ENCODE data around the gene CMIP.

CMIP gene

DNA sequence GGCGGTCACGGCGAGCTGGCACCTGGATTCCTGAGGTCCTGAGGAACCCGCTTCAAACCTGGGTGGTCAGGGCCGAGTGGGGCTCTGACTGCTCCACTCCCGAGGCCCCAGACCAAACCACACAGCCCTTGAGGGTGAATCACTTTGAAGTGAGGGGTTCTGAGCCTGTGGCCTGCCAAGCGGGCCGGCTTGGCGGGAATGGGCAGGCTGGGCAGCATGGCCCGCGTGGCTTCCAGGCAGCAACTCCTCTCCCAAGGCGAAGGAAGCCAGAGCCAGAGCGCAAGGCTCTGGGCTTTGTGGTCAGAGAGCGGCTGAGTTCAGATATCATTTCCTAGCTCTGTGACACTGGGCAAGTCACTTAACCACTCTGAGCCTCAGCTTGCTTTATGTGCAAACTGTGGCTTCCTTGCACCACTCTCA lies 42.7 kb downstream of the CMIP start:
- peaks cover 10% of the 10 kb centered on the region for H4K20me1 ChIP-seq (ENCODE audit: insufficient read depth, low read length, poor library complexity, severe bottlenecking)
- no peak overlapping the region for H3K4me2 ChIP-seq (ENCODE audit: low read depth, low read length, poor library complexity, severe bottlenecking)
- H3K79me2 ChIP-seq (ENCODE audit: insufficient read depth, low read length), result peaks cover 74% of the 10 kb centered on the region
- H3K4me1 ChIP-seq (ENCODE audit: insufficient read depth, low read length, poor library complexity, severe bottlenecking), result peaks cover 4% of the 10 kb centered on the region
- H3K4me3 ChIP-seq (ENCODE audit: low read length, poor library complexity, severe bottlenecking), result no peak overlapping the region
- H3K27me3 ChIP-seq (ENCODE audit: insufficient read depth, low read length, poor library complexity, severe bottlenecking), result no peaks in the 10 kb centered on the region
- no peaks in the 10 kb centered on the region for H3K9me2 ChIP-seq (replicated peaks; ENCODE audit: low read depth, low read length)
- H3K9ac ChIP-seq (ENCODE audit: low read depth, low read length, poor library complexity, severe bottlenecking), result no peak overlapping the region
- H2AFZ ChIP-seq (ENCODE audit: low read length), result no peak overlapping the region
- no peaks in the 10 kb centered on the region for H3K9me3 ChIP-seq (ENCODE audit: insufficient read depth, low read depth, low read length)
- TF ChIP-seq EZH2phosphoT487 (IDR thresholded peaks at IDR 0.05; ENCODE audit: borderline replicate concordance), result no peak
- TF ChIP-seq, protein P1, sequence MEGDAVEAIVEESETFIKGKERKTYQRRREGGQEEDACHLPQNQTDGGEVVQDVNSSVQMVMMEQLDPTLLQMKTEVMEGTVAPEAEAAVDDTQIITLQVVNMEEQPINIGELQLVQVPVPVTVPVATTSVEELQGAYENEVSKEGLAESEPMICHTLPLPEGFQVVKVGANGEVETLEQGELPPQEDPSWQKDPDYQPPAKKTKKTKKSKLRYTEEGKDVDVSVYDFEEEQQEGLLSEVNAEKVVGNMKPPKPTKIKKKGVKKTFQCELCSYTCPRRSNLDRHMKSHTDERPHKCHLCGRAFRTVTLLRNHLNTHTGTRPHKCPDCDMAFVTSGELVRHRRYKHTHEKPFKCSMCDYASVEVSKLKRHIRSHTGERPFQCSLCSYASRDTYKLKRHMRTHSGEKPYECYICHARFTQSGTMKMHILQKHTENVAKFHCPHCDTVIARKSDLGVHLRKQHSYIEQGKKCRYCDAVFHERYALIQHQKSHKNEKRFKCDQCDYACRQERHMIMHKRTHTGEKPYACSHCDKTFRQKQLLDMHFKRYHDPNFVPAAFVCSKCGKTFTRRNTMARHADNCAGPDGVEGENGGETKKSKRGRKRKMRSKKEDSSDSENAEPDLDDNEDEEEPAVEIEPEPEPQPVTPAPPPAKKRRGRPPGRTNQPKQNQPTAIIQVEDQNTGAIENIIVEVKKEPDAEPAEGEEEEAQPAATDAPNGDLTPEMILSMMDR (conservative IDR thresholded peaks at IDR 0.05; ENCODE audit: low read length), result no peak
- no peaks in the 10 kb centered on the region for H3F3A ChIP-seq (ENCODE audit: low read depth)
- no peaks in the 10 kb centered on the region; the same call in 1 of the 2 replicates for H3K36me3 ChIP-seq (ENCODE audit: insufficient read depth, low read length)

DNA sequence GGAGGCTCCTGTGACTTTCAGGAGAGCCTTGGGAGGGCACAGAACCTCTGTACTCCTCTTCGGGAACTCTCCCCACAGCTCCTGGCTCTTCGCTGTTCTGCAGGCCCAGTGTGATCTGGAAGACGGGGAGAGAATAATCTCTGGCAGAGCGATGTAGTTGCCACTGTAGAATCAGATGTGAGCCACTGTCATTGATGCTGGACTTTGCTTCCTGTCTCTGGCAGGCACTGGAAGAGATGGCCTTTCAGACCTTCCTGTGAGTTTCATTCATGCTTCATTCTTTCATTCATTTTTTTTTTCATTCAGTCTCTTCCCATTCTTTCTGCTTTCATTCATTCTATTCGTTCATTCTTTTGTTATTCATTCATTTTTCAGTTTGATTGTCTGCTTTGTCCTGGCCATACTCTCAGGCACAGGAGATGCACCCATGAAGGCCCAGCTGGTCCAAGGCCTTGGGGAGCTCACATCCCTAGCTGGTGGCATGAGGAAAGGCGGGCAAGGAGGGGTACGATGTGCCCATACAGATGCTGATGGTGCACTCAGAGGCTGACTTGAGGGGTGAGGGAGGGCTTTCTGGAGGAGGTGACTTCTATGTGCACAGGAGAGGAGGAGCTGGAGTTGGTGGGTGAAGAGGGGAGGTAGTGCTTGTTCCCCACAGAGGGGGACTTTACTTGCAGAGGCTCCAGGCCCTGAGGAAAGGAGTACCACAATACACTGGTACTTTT lies 44.2 kb downstream of the CMIP start:
- H3K79me2 ChIP-seq (ENCODE audit: insufficient read depth, low read length), result peaks cover 68% of the 10 kb centered on the region
- no peaks in the 10 kb centered on the region for H3K27me3 ChIP-seq (ENCODE audit: insufficient read depth, low read length, poor library complexity, severe bottlenecking)
- no peak overlapping the region for H3K4me3 ChIP-seq (ENCODE audit: low read length, poor library complexity, severe bottlenecking)
- no peak for TF ChIP-seq EZH2phosphoT487 (IDR thresholded peaks at IDR 0.05; ENCODE audit: borderline replicate concordance)
- TF ChIP-seq, protein P1 (conservative IDR thresholded peaks at IDR 0.05; ENCODE audit: low read length), result no peak
- H3F3A ChIP-seq (ENCODE audit: low read depth), result no peaks in the 10 kb centered on the region
- no peaks in the 10 kb centered on the region for H3K9me2 ChIP-seq (replicated peaks; ENCODE audit: low read depth, low read length)
- H3K9ac ChIP-seq (ENCODE audit: low read depth, low read length, poor library complexity, severe bottlenecking), result no peak overlapping the region
- H3K4me1 ChIP-seq (ENCODE audit: insufficient read depth, low read length, poor library complexity, severe bottlenecking), result no peaks in the 10 kb centered on the region
- no peaks in the 10 kb centered on the region for H3K9me3 ChIP-seq (ENCODE audit: insufficient read depth, low read depth, low read length)
- H3K4me2 ChIP-seq (ENCODE audit: low read depth, low read length, poor library complexity, severe bottlenecking), result no peak overlapping the region
- H2AFZ ChIP-seq (ENCODE audit: low read length), result no peak overlapping the region
- H3K36me3 ChIP-seq (ENCODE audit: insufficient read depth, low read length), result no peaks in the 10 kb centered on the region; the same call in 1 of the 2 replicates
- peaks cover 6% of the 10 kb centered on the region for H4K20me1 ChIP-seq (ENCODE audit: insufficient read depth, low read length, poor library complexity, severe bottlenecking)

DNA sequence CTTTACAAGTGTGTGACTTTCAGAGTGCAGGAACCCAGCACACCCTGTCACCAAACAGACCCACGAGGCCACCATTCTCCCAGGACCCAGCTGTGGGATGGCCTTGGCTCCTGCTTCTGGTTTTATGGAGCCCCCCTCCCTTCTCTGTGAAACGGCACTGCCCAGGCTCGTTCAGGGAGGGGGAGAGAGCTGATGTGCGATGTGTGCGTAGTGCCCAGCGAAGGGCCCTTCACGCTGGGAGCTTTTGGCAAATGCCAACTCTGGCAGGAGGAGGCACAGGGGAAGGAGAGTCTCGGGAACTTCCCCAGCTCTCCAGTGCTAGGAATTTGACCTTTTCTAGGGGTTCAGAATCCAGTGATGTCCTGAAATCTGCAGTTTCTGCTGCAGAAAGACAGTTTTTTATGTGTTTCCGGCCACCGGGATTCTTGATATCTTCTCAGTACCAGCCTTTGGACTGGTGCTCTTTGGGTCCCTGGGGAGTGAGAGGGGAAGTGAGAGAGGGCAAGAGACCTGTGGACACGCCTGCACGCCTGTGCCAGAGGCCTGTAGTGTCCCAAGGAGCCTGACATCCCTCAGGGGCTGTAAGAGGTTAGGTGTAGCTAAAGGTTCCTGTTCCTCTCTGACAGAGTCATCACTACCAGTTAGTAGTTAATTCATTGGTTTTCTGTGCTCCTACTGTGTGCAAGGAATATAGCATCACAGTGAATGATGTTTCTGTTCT lies 45.1 kb downstream of the CMIP start:
- Histone ChIP-seq H3K9ac (ENCODE audit: low read depth, low read length, poor library complexity, severe bottlenecking) (no peak overlapping the region), H2AFZ (ENCODE audit: low read length) (no peak overlapping the region), H3K79me2 (ENCODE audit: insufficient read depth, low read length) (peaks cover 67% of the 10 kb centered on the region), H4K20me1 (ENCODE audit: insufficient read depth, low read length, poor library complexity, severe bottlenecking) (peaks cover 6% of the 10 kb centered on the region), H3K36me3 (ENCODE audit: insufficient read depth, low read length) (no peaks in the 10 kb centered on the region; the same call in 1 of the 2 replicates), H3K4me3 (ENCODE audit: low read length, poor library complexity, severe bottlenecking) (no peak overlapping the region), H3F3A (ENCODE audit: low read depth) (no peaks in the 10 kb centered on the region), H3K4me1 (ENCODE audit: insufficient read depth, low read length, poor library complexity, severe bottlenecking) (no peaks in the 10 kb centered on the region), H3K4me2 (ENCODE audit: low read depth, low read length, poor library complexity, severe bottlenecking) (no peak overlapping the region), H3K27me3 (ENCODE audit: insufficient read depth, low read length, poor library complexity, severe bottlenecking) (no peaks in the 10 kb centered on the region), H3K9me3 (ENCODE audit: insufficient read depth, low read depth, low read length) (no peaks in the 10 kb centered on the region), H3K9me2 (replicated peaks; ENCODE audit: low read depth, low read length) (no peaks in the 10 kb centered on the region)
- TF ChIP-seq EZH2phosphoT487 (IDR thresholded peaks at IDR 0.05; ENCODE audit: borderline replicate concordance), result no peak
- TF ChIP-seq, protein P1 (conservative IDR thresholded peaks at IDR 0.05; ENCODE audit: low read length), result no peak

Data from Loucy (cell line).